ENCODE measurements around the gene ID4. TPM values are rescaled to one million over a fixed set of nuclear protein-coding genes. Genes with fewer than 3 reads are reported as not detected.

ID4 gene
- total RNA-seq, 2 donors from 2014 or later, result 63.6 to 69.1 TPM

DNA sequence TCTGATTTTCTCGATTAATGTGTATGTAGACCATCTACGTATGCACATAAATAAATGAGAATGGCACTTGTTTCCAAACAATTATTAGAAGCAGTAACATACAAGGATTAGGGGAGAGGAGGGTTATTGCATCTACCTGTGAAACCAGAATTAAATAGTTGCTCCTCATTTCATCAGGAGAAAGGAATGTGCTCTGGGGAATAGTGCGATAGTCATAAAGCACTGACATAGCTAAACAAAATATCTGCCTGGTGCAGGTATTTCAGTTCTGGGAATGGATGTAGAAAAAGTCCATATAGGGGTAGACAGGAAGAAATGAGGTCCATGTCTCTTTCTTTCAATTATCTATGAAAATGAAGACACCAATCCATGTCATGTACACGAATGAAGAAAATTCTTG, 1.6 kb upstream of the ID4 start:
- Histone ChIP-seq H3K27me3 (replicated peaks; ENCODE audit: insufficient read depth) (no peaks in the 10 kb centered on the region), H3K36me3 (no peaks in the 10 kb centered on the region), H3K4me3 (no peak overlapping the region), H3K4me1 (replicated peaks) (no peaks in the 10 kb centered on the region), H3K27ac (no peak overlapping the region), H3K9me3 (no peaks in the 10 kb centered on the region)
- TF ChIP-seq POLR2AphosphoS5 (IDR thresholded peaks at IDR 0.05) (no peak), POLR2A (IDR thresholded peaks at IDR 0.05) (no peak)
- TF ChIP-seq, protein P1, sequence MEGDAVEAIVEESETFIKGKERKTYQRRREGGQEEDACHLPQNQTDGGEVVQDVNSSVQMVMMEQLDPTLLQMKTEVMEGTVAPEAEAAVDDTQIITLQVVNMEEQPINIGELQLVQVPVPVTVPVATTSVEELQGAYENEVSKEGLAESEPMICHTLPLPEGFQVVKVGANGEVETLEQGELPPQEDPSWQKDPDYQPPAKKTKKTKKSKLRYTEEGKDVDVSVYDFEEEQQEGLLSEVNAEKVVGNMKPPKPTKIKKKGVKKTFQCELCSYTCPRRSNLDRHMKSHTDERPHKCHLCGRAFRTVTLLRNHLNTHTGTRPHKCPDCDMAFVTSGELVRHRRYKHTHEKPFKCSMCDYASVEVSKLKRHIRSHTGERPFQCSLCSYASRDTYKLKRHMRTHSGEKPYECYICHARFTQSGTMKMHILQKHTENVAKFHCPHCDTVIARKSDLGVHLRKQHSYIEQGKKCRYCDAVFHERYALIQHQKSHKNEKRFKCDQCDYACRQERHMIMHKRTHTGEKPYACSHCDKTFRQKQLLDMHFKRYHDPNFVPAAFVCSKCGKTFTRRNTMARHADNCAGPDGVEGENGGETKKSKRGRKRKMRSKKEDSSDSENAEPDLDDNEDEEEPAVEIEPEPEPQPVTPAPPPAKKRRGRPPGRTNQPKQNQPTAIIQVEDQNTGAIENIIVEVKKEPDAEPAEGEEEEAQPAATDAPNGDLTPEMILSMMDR (IDR thresholded peaks at IDR 0.05), result no peak
- 80% methylated on average over 4 of the region's 4 CpGs for WGBS
- no peak for DNase-seq (ENCODE audit: low spot score)
- intact Hi-C loops (cut with DNase I), result loop anchor here (2.0 kb wide), 1 partner anchor 31 kb away; no protein-coding TSS in a partner anchor

DNA sequence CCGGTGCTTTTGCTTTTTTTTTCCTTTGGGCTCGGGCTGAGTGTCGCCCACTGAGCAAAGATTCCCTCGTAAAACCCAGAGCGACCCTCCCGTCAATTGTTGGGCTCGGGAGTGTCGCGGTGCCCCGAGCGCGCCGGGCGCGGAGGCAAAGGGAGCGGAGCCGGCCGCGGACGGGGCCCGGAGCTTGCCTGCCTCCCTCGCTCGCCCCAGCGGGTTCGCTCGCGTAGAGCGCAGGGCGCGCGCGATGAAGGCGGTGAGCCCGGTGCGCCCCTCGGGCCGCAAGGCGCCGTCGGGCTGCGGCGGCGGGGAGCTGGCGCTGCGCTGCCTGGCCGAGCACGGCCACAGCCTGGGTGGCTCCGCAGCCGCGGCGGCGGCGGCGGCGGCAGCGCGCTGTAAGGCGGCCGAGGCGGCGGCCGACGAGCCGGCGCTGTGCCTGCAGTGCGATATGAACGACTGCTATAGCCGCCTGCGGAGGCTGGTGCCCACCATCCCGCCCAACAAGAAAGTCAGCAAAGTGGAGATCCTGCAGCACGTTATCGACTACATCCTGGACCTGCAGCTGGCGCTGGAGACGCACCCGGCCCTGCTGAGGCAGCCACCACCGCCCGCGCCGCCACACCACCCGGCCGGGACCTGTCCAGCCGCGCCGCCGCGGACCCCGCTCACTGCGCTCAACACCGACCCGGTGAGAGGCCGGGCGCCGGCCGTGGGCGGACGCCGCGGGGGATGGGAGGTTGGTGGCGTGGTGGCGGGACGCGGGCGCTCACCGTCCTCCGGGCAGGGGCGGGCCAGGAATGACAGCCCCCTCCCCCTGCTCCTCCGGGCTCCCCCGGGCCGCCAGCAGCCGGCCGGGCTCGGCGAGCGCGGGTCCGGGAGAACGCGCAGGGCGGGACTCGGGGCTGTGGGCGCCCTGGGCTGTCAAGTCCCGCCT, 606 bp downstream of the ID4 start:
- no peaks in the 10 kb centered on the region for H3K27me3 ChIP-seq (replicated peaks; ENCODE audit: insufficient read depth)
- peak overlapping the region; percentile 89 to 90 for H3K27ac ChIP-seq
- peak; percentile 40 for DNase-seq (ENCODE audit: low spot score)
- H3K36me3 ChIP-seq, result no peaks in the 10 kb centered on the region
- under 1% methylated on average over 90 of the region's 122 CpGs for WGBS
- intact Hi-C loops (cut with DNase I), result loop anchor here (2.0 kb wide), 1 partner anchor 33 kb away; no protein-coding TSS in a partner anchor
- peak overlapping the region; percentile 68 to 73 for H3K4me3 ChIP-seq
- no peaks in the 10 kb centered on the region for H3K4me1 ChIP-seq (replicated peaks)
- no peak for TF ChIP-seq POLR2A (IDR thresholded peaks at IDR 0.05)
- TF ChIP-seq, protein P1 (IDR thresholded peaks at IDR 0.05), result no peak
- no peak for TF ChIP-seq POLR2AphosphoS5 (IDR thresholded peaks at IDR 0.05)
- no peaks in the 10 kb centered on the region for H3K9me3 ChIP-seq

DNA sequence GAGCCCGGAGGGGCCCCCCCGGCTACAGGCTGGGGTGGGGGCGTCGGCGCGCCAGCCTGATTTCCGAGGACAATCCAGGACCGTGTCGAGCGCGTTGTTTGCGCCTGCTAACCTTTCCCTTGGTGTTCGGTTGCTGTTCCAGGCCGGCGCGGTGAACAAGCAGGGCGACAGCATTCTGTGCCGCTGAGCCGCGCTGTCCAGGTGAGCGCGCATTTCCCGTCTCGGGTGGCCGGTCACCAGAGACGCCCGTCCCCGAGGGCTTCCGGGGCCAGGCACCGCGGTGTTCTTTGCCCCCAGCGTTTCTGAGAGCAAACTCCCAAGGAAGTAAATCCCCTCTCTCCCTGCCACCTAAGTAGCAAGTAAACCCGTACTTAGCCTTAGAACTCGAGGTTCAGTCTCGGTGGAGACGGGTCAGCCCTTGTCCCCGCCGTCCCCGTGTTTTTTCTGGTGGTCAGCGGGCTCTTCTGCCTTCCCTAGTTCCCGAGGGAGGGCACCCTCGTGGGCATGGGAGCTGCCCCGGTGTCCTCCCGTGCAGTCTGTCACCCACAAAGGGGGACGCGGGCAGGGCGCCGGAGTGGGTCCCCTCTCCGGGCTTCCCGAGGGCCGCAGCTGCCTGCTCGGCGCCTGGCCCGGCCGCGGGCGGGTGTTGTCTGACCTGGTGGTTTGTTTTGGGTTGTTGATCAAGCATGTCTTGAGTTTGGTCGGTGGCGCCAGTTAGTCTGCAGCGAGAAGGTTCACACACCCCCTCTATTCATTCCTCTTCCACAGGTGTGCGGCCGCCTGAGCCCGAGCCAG, 1.5 kb downstream of the ID4 start:
- Histone ChIP-seq H3K36me3 (no peaks in the 10 kb centered on the region), H3K27ac (peak overlapping the region; percentile 89 to 90), H3K9me3 (no peaks in the 10 kb centered on the region), H3K27me3 (replicated peaks; ENCODE audit: insufficient read depth) (no peaks in the 10 kb centered on the region), H3K4me1 (replicated peaks) (no peaks in the 10 kb centered on the region), H3K4me3 (peak overlapping the region; percentile 68 to 73)
- TF ChIP-seq, protein P1 (IDR thresholded peaks at IDR 0.05), result no peak
- TF ChIP-seq POLR2A (IDR thresholded peaks at IDR 0.05), result peak; percentile 57
- TF ChIP-seq POLR2AphosphoS5 (IDR thresholded peaks at IDR 0.05), result peak; percentile 57
- DNase-seq (ENCODE audit: low spot score), result peak; percentile 80
- WGBS, result under 1% methylated on average over 45 of the region's 63 CpGs
- intact Hi-C loops (cut with DNase I), result no loop called here

DNA sequence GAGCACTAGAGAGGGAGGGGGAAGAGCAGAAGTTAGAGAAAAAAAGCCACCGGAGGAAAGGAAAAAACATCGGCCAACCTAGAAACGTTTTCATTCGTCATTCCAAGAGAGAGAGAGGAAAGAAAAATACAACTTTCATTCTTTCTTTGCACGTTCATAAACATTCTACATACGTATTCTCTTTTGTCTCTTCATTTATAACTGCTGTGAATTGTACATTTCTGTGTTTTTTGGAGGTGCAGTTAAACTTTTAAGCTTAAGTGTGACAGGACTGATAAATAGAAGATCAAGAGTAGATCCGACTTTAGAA, 2.0 kb downstream of the ID4 start:
- no peak for DNase-seq (ENCODE audit: low spot score)
- Histone ChIP-seq H3K4me3 (peak overlapping the region; percentile 68 to 73), H3K27me3 (replicated peaks; ENCODE audit: insufficient read depth) (no peaks in the 10 kb centered on the region), H3K4me1 (replicated peaks) (no peaks in the 10 kb centered on the region), H3K27ac (peak overlapping the region; percentile 89 to 90), H3K36me3 (no peaks in the 10 kb centered on the region), H3K9me3 (no peaks in the 10 kb centered on the region)
- intact Hi-C loops (cut with DNase I), result no loop called here
- 3% methylated on average over 7 of the region's 7 CpGs for WGBS
- TF ChIP-seq POLR2A (IDR thresholded peaks at IDR 0.05) (no peak), POLR2AphosphoS5 (IDR thresholded peaks at IDR 0.05) (no peak)
- TF ChIP-seq, protein P1 (IDR thresholded peaks at IDR 0.05), result no peak

Data from prostate gland (tissue), 2 donors.